Heart left ventricle (tissue), 16 donors: ENCODE data around the gene CACNA1C. TPM values are rescaled to one million over a fixed set of nuclear protein-coding genes. Genes with fewer than 3 reads are reported as not detected.
A peak's percentile ranks its signal among the peaks of the same experiment; 100 is the strongest.

Source experiments
- ATAC-seq, 4 donors: fragments of 200-7000 bp; cut with Tn5 transposase; one replicate each; pipeline ENCODE4 v1.9.1; 2020 to 2022; ENCODE audit warnings: moderate library complexity in 4 of 4, mild to moderate bottlenecking in 3 of 4, moderate number of reproducible peaks in 1 of 4
- DNase-seq, 5 donors: peaks; one replicate each; pipeline ENCODE4 v3.0.0-alpha.2; 2020
- H3K27ac ChIP-seq, 12 donors: fragments of 200-600 bp; sonication (generic) in 4 of 12; one replicate each; pipeline versions ENCODE4 v1.5.0 to v1.8.0; 2016 to 2022; ENCODE audit warnings: mild to moderate bottlenecking in 2 of 12
- H3K27me3 ChIP-seq, 9 donors: fragments of 200-600 bp; sonication (generic) in 2 of 9; one replicate each; pipeline versions ENCODE4 v1.5.1 to v1.8.0; 2016 to 2022; ENCODE audit warnings: mild to moderate bottlenecking in 3 of 9
- H3K36me3 ChIP-seq, 9 donors: fragments of 200-600 bp; sonication (generic) in 2 of 9; one replicate each; pipeline versions ENCODE4 v1.5.0 to v1.8.0; 2018 to 2022; ENCODE audit warnings: mild to moderate bottlenecking in 2 of 9
- H3K4me1 ChIP-seq, 12 donors: fragments of 200-600 bp; sonication (generic) in 4 of 12; one replicate each; pipeline versions ENCODE4 v1.5.0 to v1.8.0; 2016 to 2022; ENCODE audit warnings: mild to moderate bottlenecking in 3 of 12
- H3K4me3 ChIP-seq, 12 donors: fragments of 200-600 bp; sonication (generic) in 4 of 12; one replicate each; pipeline versions ENCODE4 v1.5.0 to v1.8.0; 2017 to 2022; ENCODE audit warnings: mild to moderate bottlenecking in 9 of 12, moderate library complexity in 4 of 12
- H3K9me3 ChIP-seq, 12 donors: fragments of 200-600 bp; sonication (generic) in 4 of 12; one replicate each; pipeline versions ENCODE4 v1.5.0 to v1.8.0; 2016 to 2022; ENCODE audit warnings: mild to moderate bottlenecking in 1 of 12
- CTCF ChIP-seq, 12 donors: fragments of 200-600 bp; sonication (generic) in 4 of 12; IDR thresholded peaks; one replicate each; pipeline versions ENCODE4 v1.5.0 to v1.8.0; 2018 to 2022; ENCODE audit warnings: antibody characterized with exemption in 12 of 12, mild to moderate bottlenecking in 5 of 12
- POLR2A ChIP-seq, 2 donors: fragments of 450-650 bp; IDR thresholded peaks; one replicate each; pipeline ENCODE4 v1.6.1; 2017; ENCODE audit warnings: antibody characterized with exemption in 2 of 2, mild to moderate bottlenecking in 2 of 2, moderate library complexity in 2 of 2
- WGBS, 4 donors: extraction: QIAGEN DNeasy Blood & Tissue Kit in 2 of 4; methylation state at CpG; one replicate each; pipeline versions ENCODE4 v1.1.5 to v1.1.7; 2013 to 2018; 5-methylcytosine and 5-hydroxymethylcytosine counted together
- intact Hi-C, 10 donors: fragments of 100-400 bp; cut with DNase I; formaldehyde crosslinking; loops; one replicate each; pipeline versions ENCODE4 v1.11.1 to v1.14.2; 2022
- polyA plus RNA-seq, 2 donors: library from polyadenylated mRNA; stranded (reverse); fragments of 200-250 nt; gene quantifications; one replicate each; pipeline ENCODE4 v1.2.3, GENCODE V29; 2013
- total RNA-seq, 9 donors: library from RNA; depleted of rRNA in 2 of 9; stranded (reverse); fragments of >200 nt in 2 of 9; fragmentation: NEBNext Ultra II Directional in 3 of 9; extraction: Animal tissue kit (Norgen Biotek cat#: 25700) in 3 of 9; gene quantifications; one replicate each; pipeline versions ENCODE4 v1.1.0 to v1.2.4, GENCODE V29; 2016 to 2023
- donor health status: ischemic (EF 13 %, LVEDD 7.1; RV severe dilation, severe dysfunction).
- donor health status: healthy with polysubstance abuse.
- donor health status: DM: no; HTN: yes; CAD: no.
- donor health status: DM: no; HTN: no; CAD: no.
- donor health status: ischemic (EF 25% LVEDD 6.9; RV normal size, moderate dysfunction).
- donor health status: ischemic (EF 25% LVEDD 5.7; RV mildly dilated, moderate dysfunction).
- donor health status: healthy.
- donor health status: DM: yes; HTN: yes; CAD: no.
- donor health status: ischemic (EF 35%, LVEDD 5.7; RV mildly dilated, moderate dysfunction).
- donor health status: nonischemic (EF 11% LVEDD 7.7; RV severe dilation, severe dysfunction).
- donor health status: DM: yes; HTN: yes; CAD: no.
- donor health status: PGD.
- donor health status: ischemic (EF 29% LVEDD 5.4; RV normal size, mild dysfunction).
- donor health status: nonischemic (EF 23%, LVEDD 6.1; RV moderate dilation, normal function).

Gene CACNA1C
- total and polyA plus RNA-seq, 11 donors = 41.9 to 196 (median 164) TPM

- Histone ChIP-seq H3K4me1 (peaks cover 0 to 9% (median 0%) of the 10 kb centered on the region in 12 donors), H3K27ac (peak overlapping the region in 1 of 12 donors; percentile 11), H3K4me3 (no peak overlapping the region), H3K27me3 (no peaks in the 10 kb centered on the region), H3K9me3 (no peaks in the 10 kb centered on the region), H3K36me3 (peaks cover 0 to 53% (median 38%) of the 10 kb centered on the region in 9 donors)
- 81 to 84% (median 82%) methylated on average over 30 to 32 of the region's 32 CpGs for WGBS, 4 donors
- intact Hi-C loops = no loop called here
- DNase-seq (no peak), ATAC-seq (peak in 2 of 4 donors; percentile 2 to 3)
- TF ChIP-seq POLR2A (IDR thresholded peaks at IDR 0.05) (no peak), CTCF (IDR thresholded peaks at IDR 0.05) (no peak)
Observed at GRCh38 chr12:2651068-2651965, 598.5 kb downstream of the CACNA1C start.

GRCh38 chr12:2652011-2652400 is 599.2 kb downstream of the CACNA1C start:
- H3K27me3 ChIP-seq = no peaks in the 10 kb centered on the region
- H3K4me1 ChIP-seq = peaks cover 0 to 9% (median 0%) of the 10 kb centered on the region in 12 donors
- H3K36me3 ChIP-seq = peaks cover 0 to 60% (median 45%) of the 10 kb centered on the region in 9 donors
- intact Hi-C loops = no loop called here
- H3K9me3 ChIP-seq = no peaks in the 10 kb centered on the region
- 92 to 97% (median 96%) methylated on average over 14 of the region's 14 CpGs for WGBS, 4 donors
- no peak for TF ChIP-seq POLR2A (IDR thresholded peaks at IDR 0.05)
- TF ChIP-seq CTCF (IDR thresholded peaks at IDR 0.05) = no peak
- DNase-seq (no peak), ATAC-seq (no peak)
- H3K4me3 ChIP-seq = no peak overlapping the region
- no peak overlapping the region for H3K27ac ChIP-seq

GRCh38 chr12:2652401-2653081 is 599.8 kb downstream of the CACNA1C start:
- WGBS, 4 donors = 87 to 91% (median 89%) methylated on average over 20 to 33 of the region's 33 CpGs
- peaks cover 0 to 9% (median 0%) of the 10 kb centered on the region in 12 donors for H3K4me1 ChIP-seq
- intact Hi-C loops = no loop called here
- H3K27me3 ChIP-seq = no peaks in the 10 kb centered on the region
- H3K36me3 ChIP-seq = peaks cover 0 to 65% (median 50%) of the 10 kb centered on the region in 9 donors
- ATAC-seq (peak in 1 of 4 donors; percentile 14), DNase-seq (no peak)
- H3K9me3 ChIP-seq = no peaks in the 10 kb centered on the region
- H3K27ac ChIP-seq = no peak overlapping the region
- H3K4me3 ChIP-seq = no peak overlapping the region
- TF ChIP-seq POLR2A (IDR thresholded peaks at IDR 0.05) (no peak), CTCF (IDR thresholded peaks at IDR 0.05) (no peak)

GRCh38 chr12:2653461-2653965 is 600.7 kb downstream of the CACNA1C start:
- no peak for DNase-seq

More at GRCh38 chr12:2653461-2653965, 600.7 kb downstream of the CACNA1C start:
- 88 to 90% (median 88%) methylated on average over 22 of the region's 22 CpGs for WGBS, 4 donors
- Histone ChIP-seq H3K27ac (no peak overlapping the region), H3K27me3 (no peaks in the 10 kb centered on the region), H3K4me1 (peaks cover 0 to 9% (median 0%) of the 10 kb centered on the region in 12 donors), H3K36me3 (peaks cover 0 to 75% (median 60%) of the 10 kb centered on the region in 9 donors), H3K4me3 (no peak overlapping the region), H3K9me3 (no peaks in the 10 kb centered on the region)
- TF ChIP-seq POLR2A (IDR thresholded peaks at IDR 0.05) = no peak
- TF ChIP-seq CTCF (IDR thresholded peaks at IDR 0.05) = no peak
- intact Hi-C loops = no loop called here
- no peak for ATAC-seq
